G401 (cell line): ENCODE measurements around the gene PDYN. TPM values are rescaled to one million over a fixed set of nuclear protein-coding genes. Genes with fewer than 3 reads are reported as not detected.

Source experiments
- DNase-seq: peaks from one replicate; pipeline ENCODE4 v3.0.0-alpha.2; 2015; ENCODE audit warnings: low spot score
- in situ Hi-C: cut with HindIII; loops from 2 replicates; pipeline ENCODE4 v1.10.0; 2016; ENCODE audit warnings: low sequenced_read_pairs, mixed read lengths
- total RNA-seq: library from RNA; depleted of rRNA; stranded (reverse); fragments of >200 nt; shearing (Covaris generic); gene quantifications from 2 replicates; pipeline ENCODE4 v1.2.3, GENCODE V29; 2014; rRNA removed

Gene PDYN
- total RNA-seq, 1 experiment from 2014 or later, result not detected

DNA sequence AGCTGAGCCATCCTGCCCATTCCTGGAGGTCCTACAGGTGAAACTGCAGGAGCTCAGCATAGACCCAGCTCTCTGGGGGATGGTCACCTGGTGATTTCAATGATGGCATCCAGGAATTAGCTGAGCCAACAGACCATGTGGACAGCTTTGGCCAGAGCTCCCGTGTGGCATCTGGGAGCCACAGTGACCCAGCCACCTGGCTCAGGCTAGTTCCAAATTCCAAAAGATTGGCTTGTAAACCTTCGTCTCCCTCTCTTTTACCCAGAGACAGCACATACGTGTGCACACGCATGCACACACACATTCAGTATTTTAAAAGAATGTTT, 54.6 kb downstream of the PDYN start:
- in situ Hi-C loops, result no loop called here
- DNase-seq, result peak; percentile 90

DNA sequence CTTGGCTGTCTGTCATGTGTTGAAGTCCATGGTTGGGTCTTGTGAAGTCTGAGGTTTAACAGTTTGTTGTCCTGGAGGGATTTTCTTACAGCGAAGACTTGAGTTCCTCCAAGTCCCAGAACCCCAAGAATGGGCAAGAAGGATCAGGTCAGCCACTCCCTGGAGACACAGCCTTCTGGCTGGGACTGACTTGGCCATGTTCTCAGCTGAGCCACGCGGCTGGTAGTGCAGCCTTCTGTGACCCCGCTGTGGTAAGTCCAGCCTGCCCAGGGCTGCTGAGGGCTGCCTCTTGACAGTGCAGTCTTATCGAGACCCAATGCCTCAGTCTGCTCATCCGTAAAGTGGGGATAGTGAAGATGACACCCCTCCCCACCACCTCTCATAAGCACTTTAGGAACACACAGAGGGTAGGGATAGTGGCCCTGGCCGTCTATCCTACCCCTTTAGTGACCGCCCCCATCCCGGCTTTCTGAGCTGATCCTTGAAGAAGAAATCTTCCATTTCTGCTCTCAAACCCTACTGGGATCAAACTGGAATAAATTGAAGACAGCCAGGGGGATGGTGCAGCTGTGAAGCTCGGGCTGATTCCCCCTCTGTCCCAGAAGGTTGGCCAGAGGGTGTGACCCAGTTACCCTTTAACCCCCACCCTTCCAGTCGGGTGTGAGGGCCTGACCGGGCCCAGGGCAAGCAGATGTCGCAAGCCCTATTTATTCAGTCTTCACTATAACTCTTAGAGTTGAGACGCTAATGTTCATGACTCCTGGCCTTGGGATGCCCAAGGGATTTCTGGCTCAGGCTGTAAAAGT, 55.2 kb downstream of the PDYN start:
- DNase-seq, result no peak
- in situ Hi-C loops, result no loop called here

DNA sequence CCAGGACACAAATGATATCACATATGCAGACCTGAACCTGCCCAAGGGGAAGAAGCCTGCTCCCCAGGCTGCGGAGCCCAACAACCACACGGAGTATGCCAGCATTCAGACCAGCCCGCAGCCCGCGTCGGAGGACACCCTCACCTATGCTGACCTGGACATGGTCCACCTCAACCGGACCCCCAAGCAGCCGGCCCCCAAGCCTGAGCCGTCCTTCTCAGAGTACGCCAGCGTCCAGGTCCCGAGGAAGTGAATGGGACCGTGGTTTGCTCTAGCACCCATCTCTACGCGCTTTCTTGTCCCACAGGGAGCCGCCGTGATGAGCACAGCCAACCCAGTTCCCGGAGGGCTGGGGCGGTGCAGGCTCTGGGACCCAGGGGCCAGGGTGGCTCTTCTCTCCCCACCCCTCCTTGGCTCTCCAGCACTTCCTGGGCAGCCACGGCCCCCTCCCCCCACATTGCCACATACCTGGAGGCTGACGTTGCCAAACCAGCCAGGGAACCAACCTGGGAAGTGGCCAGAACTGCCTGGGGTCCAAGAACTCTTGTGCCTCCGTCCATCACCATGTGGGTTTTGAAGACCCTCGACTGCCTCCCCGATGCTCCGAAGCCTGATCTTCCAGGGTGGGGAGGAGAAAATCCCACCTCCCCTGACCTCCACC, 56.4 kb downstream of the PDYN start:
- in situ Hi-C loops, result no loop called here
- DNase-seq, result no peak

DNA sequence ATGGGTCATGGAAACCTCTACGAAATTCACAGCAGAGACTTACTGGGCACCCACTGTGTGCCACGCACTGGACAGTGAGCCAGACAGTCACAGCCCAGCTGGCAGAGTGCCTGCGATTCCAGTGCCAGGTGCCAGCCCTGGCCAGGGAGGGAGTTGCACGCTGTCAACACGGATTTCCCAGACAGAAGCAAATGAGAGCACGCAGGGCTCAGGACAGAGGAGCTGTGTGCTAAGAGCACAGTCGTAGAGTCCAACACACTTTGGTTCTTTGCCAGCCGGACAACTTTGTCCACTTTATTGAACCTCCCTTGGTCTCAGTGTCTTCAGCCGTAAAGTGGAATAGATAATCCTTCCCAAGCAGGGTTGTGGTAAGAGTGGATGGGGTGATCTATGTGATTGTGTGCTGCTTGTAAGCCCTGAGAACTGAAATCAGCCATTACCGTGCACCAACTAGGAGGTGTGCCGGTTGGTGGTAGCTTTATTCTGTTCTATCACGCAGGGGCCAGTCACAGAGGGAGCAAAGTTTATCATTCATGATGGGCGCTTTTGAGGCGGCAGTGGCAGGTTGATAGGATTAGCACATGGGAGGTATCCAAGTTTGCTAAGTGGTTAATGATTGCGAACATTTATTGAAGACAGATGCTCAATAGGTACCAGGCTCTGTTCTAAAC, 58.0 kb downstream of the PDYN start:
- in situ Hi-C loops, result no loop called here

DNA sequence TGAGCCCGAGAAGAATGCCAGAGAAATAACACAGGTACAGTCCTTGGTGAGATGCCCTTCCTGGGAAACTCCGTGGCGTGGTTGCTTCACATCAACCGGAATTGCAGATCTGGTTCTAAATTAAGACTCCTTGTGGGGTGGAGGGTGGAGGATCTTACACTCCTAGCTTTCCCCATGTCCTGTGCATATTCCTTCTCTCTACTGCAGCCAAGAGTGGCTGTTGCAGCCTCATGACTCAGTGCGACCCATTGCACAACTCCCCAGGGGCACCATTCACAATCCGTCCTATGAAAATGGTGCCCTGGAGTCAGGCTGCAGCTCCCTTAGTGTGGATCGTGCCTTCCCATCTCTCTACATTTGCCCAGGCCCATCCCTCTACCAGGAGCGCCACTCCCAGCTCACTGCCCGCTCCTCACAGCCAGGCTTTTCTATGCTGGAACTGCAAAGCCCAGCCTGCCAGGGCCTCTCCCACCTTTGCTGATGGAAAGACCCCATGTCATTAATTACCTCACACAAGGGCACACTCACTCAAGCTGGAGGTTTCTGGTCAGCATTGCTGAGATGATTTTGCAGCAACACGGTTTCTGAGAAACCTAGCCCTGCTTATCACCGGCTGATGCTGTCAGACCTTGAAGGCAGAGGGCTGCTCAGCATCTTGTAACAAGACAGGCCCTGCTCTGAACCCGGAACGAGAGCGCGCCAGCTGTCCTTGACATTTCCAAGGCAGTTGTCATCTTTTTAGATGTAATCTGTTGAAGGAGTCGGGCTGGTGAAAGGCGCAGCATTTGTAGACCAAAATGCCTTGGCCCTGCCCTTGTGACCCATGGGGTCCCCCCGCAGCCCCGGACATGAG, 58.9 kb downstream of the PDYN start:
- in situ Hi-C loops, result no loop called here
- no peak for DNase-seq

More for the DNA sequence above, 58.0 kb downstream of the PDYN start:
- DNase-seq, result peak; percentile 91

DNA sequence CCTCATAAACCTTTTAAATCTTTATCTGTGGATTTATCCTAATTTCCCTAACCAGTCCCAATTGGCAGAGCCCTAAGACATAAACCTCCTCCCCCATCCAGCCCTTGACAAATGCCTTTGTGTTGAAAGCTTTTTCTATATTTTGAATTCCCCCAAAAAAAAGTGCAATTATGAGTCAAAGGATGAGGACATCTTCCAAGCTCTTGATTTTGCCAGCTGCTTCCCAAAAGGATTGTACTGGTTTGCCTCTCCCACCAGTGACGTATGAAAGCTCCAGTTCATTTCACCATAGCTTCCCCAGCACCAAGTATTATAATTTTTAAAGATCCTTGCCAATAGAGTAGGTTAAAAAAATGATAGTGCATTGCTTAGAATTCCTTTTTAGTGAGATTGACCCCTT, 59.7 kb downstream of the PDYN start:
- DNase-seq, result no peak
- in situ Hi-C loops, result no loop called here

DNA sequence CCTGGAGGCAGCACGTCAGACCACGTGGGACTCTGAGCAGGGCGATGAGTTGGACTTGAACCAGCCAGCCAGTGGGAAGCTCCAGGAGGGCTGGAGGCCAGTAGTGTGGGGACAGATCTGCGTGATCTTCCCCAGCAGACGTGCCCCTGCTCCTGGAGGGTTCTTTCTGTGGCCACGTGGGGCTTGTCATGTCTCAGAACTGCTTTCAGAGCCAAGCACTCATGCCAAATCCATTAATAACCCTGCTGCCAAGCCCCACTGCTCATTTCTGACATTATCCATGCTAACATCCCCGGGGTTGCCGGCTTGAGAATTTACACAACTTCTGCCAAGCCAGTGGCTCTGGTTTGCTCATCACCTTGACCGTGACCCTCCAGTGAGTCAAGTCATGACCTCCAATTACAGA, 60.4 kb downstream of the PDYN start:
- in situ Hi-C loops, result no loop called here
- DNase-seq, result peak; percentile 75

DNA sequence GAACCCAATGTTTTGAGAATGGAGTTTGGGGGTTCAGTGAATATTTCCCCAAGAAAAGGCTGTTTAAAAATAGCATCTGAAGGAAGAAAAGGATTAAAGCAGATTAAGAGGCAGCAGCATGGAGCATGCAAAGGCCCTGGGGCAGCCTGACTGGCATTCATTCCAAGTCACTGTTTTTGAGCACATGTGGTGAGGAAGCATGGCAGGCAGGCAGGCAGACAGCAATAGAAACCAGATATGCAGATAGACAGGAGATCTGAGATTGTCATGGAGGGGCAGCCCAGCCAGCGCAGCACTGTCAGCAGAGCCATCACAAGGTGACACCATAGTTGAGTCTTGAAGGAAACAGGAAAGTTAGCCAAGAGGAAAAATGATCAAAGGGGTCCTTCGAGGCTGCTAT, 60.9 kb downstream of the PDYN start:
- in situ Hi-C loops, result no loop called here
- DNase-seq, result no peak

DNA sequence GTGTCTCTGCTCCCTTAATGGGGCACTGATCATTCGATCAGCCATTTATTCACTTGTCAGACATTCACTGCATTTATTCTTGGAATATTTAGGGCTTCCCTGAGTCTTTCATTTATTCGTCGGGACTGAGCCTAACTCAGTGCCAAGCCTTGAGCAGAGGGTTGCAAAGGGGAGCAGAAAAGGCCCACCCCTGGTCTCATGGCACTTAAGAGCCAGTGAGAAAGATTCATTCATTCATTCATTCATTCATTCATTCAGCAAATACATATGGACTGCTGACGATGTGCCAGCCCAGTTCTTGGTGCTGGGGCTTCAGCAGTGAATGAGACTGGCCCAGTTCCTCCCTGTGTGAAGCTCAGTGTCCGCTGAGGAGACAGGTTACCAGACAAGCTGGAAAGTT, 62.0 kb downstream of the PDYN start:
- no peak for DNase-seq
- in situ Hi-C loops, result no loop called here

DNA sequence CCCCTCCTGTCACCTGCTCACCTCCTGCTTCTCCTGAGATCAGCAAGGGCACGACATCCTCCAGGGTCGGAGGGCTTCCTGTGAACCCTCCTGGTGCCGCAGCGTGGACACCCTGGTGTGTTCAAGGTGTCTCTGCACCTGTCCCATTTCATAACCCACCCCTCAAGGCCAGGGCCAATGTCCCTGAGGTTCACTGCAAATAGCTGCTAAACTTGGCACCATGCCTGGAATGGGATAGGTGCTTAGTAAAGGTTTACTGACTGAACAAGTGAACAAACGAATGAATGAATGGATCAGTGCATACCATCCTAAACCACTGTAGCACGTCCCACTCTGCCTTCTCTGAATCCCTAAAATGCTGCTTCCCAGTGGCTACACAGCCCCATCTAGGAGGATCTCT, 63.7 kb downstream of the PDYN start:
- in situ Hi-C loops, result no loop called here
- no peak for DNase-seq

DNA sequence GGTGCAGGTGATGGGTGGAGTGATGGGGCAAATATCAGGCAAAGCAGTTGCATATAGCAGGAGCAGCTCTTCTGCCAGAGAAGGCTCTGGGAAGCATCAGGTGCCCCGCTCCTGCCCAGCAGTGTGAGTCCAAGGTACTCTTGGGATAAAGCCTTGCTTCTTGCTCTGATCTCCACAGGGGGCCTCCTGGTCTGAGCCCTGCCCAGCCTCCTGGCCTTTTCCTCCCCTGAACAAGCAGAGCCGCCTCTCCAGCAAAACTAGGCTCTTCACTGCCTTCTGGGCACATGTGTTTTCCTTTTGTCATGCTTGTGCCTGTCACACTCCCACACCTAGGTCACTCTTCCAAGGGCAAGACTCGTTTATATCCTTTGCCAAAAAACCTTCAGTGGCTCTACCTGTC, 64.4 kb downstream of the PDYN start:
- no peak for DNase-seq
- in situ Hi-C loops, result no loop called here

DNA sequence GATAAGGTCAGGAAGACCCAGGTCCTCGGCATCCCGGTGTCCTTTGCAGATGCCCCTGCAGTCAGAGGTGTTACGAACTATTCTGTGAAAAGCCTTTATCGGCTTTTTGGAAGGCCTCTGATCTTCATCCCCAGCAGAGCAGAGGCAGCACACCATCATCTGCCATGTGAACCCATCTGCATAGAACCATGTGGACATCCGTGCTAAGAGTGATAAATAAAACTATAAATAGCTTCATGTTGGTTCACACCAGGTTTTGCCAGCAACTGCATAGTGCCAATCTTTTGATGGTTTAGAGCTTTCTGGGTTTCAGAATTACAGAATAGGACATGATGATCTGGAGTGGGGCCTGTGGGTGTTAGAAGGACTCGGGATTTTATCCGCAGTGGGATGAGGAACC, 65.1 kb downstream of the PDYN start:
- in situ Hi-C loops, result no loop called here
- no peak for DNase-seq

Other genes starting within 250 kb of the PDYN start
- 14.7 and 16.7 TPM in 2 replicates for gene SIRPA, start 98.7 kb downstream of the PDYN start, total RNA-seq
- gene STK35, start 107.8 kb upstream of the PDYN start, total RNA-seq, result 12.9 and 17.2 TPM in 2 replicates